GM12878 (cell line): ENCODE data around the gene ATG13.

Experiments used
- ATF2 ChIP-seq: IDR thresholded peaks from 2 replicates; pipeline ENCODE4 v1.6.1; 2012; ENCODE audit warnings: low read length, inconsistent platforms
- BHLHE40 ChIP-seq, 2 experiments: fragments of 450-650 bp in 1 of 2; IDR thresholded peaks; 2 replicates each; pipeline ENCODE4 v1.6.1; 2011 to 2017; ENCODE audit warnings: low read depth in 2 of 2, borderline replicate concordance in 1 of 2, improper control_type of control experiment in 1 of 2, low read length in 1 of 2, mild to moderate bottlenecking in 1 of 2
- CREM ChIP-seq: IDR thresholded peaks from 2 replicates; pipeline ENCODE4 v1.6.1; 2014; ENCODE audit warnings: antibody characterized with exemption, low read depth
- CTCF ChIP-seq, 3 experiments: IDR thresholded peaks in 2 of 3; conservative IDR thresholded peaks in 1 of 3; 2 replicates each; pipeline ENCODE4 v1.5.1; 2011; ENCODE audit warnings: low read depth in 3 of 3, low read length in 3 of 3, mild to moderate bottlenecking in 3 of 3, control low read depth in 2 of 3, moderate library complexity in 2 of 3, inconsistent platforms in 1 of 3, mixed read lengths in 1 of 3; ENCODE audit not compliant: control insufficient read depth in 2 of 3, insufficient read depth in 1 of 3; ENCODE audit errors: extremely low read depth in 1 of 3
- ESRRA ChIP-seq: IDR thresholded peaks from 2 replicates; pipeline ENCODE4 v1.6.1; 2012; ENCODE audit warnings: mild to moderate bottlenecking, low read length, improper control_type of control experiment
- FOS ChIP-seq: IDR thresholded peaks from 3 replicates; pipeline ENCODE4 v1.6.1; 2011; ENCODE audit warnings: borderline replicate concordance; ENCODE audit not compliant: insufficient read length; ENCODE audit errors: extremely low read depth
- NR2C1 ChIP-seq: fragments of 450-650 bp; IDR thresholded peaks from 2 replicates; pipeline ENCODE4 v1.6.1; 2017; ENCODE audit warnings: antibody characterized with exemption, mild to moderate bottlenecking, moderate library complexity
- TAF1 ChIP-seq: IDR thresholded peaks from 2 replicates; pipeline ENCODE4 v1.6.1; 2011; ENCODE audit warnings: mild to moderate bottlenecking, low read depth, low read length, borderline replicate concordance
- TBL1XR1 ChIP-seq: IDR thresholded peaks from 2 replicates; pipeline ENCODE4 v1.6.1; 2012; ENCODE audit warnings: low read depth, low read length, improper control_type of control experiment
- ZBTB33 ChIP-seq: fragments of 450-650 bp; IDR thresholded peaks from 2 replicates; pipeline ENCODE4 v1.6.1; 2017; ENCODE audit warnings: mild to moderate bottlenecking

- TF ChIP-seq FOS, result no peak
- no peak for TF ChIP-seq TAF1
- TF ChIP-seq TBL1XR1, result no peak
- no peak for TF ChIP-seq BHLHE40 (IDR thresholded peaks at IDR 0.05; ENCODE audit: borderline replicate concordance in 1 of 2, low read depth in 2 of 2, low read length in 1 of 2)
- TF ChIP-seq ATF2, result no peak
- TF ChIP-seq ESRRA, result no peak
- no peak for TF ChIP-seq ZBTB33
- no peak for TF ChIP-seq NR2C1
- TF ChIP-seq CREM, result no peak
- TF ChIP-seq CTCF (IDR thresholded peaks at IDR 0.05 in 2 of 3, conservative IDR thresholded peaks at IDR 0.05 in 1 of 3; ENCODE audit: control insufficient read depth in 2 of 3, extremely low read depth in 1 of 3, insufficient read depth in 1 of 3, low read depth in 3 of 3, low read length in 3 of 3), result no peak
Measured at GRCh38 chr11:46659908-46660307, 42.6 kb downstream of the ATG13 start.
